Ammon's horn (tissue), 1 donor: Measurements from ENCODE around the gene STEAP1.

Experiments
- DNase-seq: peaks from one replicate; pipeline ENCODE4 v3.0.0-alpha.2; 2016; ENCODE audit warnings: low spot score

Gene STEAP1

DNA sequence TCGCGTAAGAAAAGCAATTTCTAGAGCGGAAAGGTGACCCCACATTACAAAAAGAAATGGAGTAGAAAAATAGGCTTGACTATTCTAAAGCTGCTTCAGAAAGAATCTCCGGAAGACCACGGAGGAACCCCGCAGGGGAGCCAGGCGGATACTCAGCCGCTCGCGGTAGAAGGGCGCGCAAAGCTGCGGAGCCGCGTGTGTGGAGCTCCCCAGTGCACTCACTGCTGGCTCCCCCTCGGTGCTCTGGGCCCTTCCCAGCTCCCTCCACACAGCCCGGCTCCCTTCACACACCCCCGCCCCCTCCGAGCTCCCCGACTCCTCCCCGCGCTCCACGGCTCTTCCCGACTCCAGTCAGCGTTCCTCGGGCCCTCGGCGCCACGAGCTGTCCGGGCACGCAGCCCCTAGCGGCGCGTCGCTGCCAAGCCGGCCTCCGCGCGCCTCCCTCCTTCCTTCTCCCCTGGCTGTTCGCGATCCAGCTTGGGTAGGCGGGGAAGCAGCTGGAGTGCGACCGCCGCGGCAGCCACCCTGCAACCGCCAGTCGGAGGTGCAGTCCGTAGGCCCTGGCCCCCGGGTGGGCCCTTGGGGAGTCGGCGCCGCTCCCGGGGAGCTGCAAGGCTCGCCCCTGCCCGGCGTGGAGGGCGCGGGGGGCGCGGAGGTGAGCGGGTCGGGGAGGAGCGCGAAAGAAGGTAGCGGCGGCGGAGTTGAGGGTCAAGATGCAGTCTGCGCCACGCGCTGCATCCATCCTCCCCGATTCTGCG lies 57.3 kb downstream of the STEAP1 start, which contains the start of gene STEAP2:
STEAP2 (plus strand) TSS at position 350 of the 758 bp plus-strand sequence. CDS start 13,343 bp downstream, outside the sequence.
- peak; percentile 85 for DNase-seq

GRCh38 chr7:90212149-90212495 lies 57.9 kb downstream of the STEAP1 start:
- peak; percentile 9 for DNase-seq

DNA sequence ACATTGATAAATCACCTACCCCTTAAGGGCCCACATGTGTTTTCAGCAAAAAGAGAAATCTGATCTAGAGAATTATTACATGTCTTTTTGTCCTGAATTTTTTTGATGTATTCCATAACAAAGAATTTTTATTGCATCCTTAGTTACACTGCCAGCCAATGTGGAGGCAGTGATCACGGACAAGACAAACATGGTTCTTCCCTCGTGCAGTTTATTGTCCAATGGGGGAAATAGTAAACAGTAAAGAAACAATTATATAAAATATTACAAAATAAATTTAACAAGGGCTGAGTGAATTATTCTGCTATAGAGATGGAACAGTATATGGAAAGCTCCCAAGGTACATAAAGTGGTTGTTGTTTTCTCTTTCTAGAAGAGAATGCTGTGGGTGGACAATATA lies 59.3 kb downstream of the STEAP1 start:
- no peak for DNase-seq
